ENCODE results near the gene ORAI1.
"Not testable (repeated sequence)": the region's sequence is repeated elsewhere in the genome, so short reads cannot be mapped to it uniquely, and the experiment has no call there.

ORAI1 gene

DNA sequence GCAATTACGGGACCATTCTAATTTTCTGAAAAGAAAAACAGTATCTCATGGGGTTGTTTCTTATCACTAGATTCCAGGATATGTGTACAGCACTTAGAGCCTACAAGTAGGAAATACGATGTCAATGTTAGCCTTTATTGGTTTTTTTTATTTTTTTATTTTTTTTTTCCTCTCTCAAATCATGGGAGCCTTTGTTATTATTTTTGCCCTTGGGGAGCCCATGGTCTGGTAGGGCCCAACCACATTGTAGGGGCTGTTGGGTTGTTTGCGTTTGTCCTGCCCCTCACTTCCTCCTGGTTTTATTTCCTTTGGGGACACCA, 37.2 kb downstream of the ORAI1 start:
- TF ChIP-seq, protein P1, sequence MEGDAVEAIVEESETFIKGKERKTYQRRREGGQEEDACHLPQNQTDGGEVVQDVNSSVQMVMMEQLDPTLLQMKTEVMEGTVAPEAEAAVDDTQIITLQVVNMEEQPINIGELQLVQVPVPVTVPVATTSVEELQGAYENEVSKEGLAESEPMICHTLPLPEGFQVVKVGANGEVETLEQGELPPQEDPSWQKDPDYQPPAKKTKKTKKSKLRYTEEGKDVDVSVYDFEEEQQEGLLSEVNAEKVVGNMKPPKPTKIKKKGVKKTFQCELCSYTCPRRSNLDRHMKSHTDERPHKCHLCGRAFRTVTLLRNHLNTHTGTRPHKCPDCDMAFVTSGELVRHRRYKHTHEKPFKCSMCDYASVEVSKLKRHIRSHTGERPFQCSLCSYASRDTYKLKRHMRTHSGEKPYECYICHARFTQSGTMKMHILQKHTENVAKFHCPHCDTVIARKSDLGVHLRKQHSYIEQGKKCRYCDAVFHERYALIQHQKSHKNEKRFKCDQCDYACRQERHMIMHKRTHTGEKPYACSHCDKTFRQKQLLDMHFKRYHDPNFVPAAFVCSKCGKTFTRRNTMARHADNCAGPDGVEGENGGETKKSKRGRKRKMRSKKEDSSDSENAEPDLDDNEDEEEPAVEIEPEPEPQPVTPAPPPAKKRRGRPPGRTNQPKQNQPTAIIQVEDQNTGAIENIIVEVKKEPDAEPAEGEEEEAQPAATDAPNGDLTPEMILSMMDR (IDR thresholded peaks at IDR 0.05; ENCODE audit: control insufficient read depth, insufficient read depth, low read depth, low read length, missing control alignments), result no peak
- no peak for DNase-seq (ENCODE audit: low read depth)
- H3K4me3 ChIP-seq (ENCODE audit: control insufficient read depth, low read depth, low read length), result no peak overlapping the region

DNA sequence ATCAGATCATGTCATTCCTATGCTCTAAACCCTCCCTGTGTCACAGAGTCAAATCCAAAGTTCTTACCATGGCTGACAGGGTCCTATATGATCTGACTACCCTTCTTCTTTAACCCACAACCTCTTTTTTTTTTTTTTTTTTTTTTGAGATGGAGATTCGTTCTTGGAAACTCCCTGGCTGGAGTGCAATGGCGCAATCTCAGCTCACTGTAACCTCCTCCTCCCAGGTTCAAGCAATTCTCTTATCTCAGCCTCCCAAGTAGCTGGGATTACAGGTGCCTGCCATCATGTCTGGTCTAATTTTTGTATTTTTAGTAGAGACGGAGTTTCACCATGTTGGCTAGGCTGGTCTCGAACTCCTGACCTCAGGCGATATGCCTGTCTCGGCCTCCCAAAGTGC, 40.5 kb downstream of the ORAI1 start:
- DNase-seq (ENCODE audit: low read depth); H3K4me3 ChIP-seq (ENCODE audit: control insufficient read depth, low read depth, low read length): not testable (repeated sequence)

DNA sequence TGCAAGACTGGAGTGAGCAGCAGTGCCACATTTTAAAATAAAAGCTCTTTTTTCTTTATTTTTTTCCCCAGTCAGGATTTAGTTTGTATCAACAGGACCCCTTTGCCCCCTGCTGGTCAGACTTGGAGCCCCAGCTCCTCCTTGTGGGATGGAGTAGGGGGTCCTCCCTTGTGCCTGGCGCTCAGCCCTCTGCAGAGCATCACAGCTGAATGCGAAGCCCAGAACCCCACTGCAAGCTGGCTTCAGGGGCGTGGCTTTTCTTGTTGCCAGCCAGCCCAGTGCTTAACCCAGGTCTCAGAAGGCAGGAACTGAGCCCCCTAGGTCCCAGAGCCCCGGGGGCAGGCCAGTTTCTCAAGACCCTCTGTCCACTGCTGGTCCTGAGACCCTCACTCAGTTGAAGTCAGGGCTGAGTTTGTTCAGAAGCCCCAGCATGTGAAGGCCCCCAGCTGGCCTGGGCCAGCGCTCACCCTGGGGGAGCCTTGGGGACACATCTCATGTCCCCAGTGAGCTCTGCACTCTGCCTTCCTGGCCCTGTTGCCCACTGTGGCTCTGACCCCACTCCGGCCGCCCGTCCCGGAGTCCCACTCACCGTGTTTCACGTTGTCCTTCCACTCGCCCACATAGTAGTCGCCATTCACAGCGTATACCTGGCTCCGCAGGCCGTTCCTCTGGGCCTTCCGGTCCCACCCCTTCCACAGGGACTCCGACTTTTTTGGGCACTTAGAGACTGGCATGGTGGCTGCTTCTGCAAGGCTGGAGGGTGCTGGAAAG, 42.6 kb downstream of the ORAI1 start:
- TF ChIP-seq, protein P1 (IDR thresholded peaks at IDR 0.05; ENCODE audit: control insufficient read depth, insufficient read depth, low read depth, low read length, missing control alignments), result peak; percentile 61
- H3K4me3 ChIP-seq (ENCODE audit: control insufficient read depth, low read depth, low read length), result no peak overlapping the region
- no peak for DNase-seq (ENCODE audit: low read depth)

DNA sequence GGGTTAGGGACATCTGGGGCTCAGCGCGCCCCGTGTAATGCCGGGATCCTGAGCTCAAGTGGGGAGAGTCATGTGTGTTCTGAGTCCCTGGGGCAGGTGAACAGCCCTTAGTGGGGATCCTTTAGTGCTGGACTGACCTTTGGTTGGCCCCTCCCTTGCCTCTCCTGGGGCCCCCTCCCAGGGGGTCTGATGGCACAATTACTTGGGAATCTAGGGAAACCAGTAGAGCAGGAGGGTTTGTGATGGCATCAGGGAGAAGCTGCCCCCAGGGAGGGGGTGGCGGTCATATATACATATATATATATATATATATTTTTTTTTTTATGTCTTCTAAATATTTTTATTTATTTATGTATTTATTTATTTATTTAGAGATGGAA, 43.2 kb downstream of the ORAI1 start, which contains the start of gene MORN3:
Gene MORN3, minus strand, starts transcription at position 134 of the 380 bp plus-strand sequence. CDS start 171 bp downstream, outside the sequence.
- TF ChIP-seq, protein P1 (IDR thresholded peaks at IDR 0.05; ENCODE audit: control insufficient read depth, insufficient read depth, low read depth, low read length, missing control alignments), result no peak
- H3K4me3 ChIP-seq (ENCODE audit: control insufficient read depth, low read depth, low read length), result no peak within 1 kb of the TSS
- no peak for DNase-seq (ENCODE audit: low read depth)

DNA sequence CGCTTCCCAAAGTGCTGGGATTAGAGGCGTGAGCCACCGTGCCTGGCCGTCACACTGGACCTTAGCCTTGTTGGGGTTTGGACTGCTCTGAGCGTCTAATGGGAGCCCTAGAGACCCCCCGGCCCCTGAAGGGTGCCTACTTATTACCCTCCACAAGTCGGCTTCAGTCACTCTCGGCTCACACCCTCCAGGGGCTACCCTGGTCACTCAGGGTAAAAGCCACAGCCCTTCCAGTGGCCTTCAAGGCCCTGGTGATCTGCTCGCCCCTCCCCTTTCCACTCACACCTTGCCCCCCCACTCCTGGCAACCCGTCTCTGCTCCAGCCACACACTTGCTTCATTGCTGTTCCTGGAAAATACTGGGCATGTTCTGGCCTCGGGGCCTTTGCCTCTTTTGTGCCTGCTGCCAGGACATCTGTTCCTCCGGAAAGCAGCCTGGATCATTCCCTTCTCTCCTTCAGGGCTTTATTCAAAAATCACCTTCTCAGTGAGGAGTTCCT, 46.7 kb downstream of the ORAI1 start:
- TF ChIP-seq, protein P1 (IDR thresholded peaks at IDR 0.05; ENCODE audit: control insufficient read depth, insufficient read depth, low read depth, low read length, missing control alignments), result no peak
- no peak for DNase-seq (ENCODE audit: low read depth)
- H3K4me3 ChIP-seq (ENCODE audit: control insufficient read depth, low read depth, low read length), result peak overlapping the region; percentile 46

DNA sequence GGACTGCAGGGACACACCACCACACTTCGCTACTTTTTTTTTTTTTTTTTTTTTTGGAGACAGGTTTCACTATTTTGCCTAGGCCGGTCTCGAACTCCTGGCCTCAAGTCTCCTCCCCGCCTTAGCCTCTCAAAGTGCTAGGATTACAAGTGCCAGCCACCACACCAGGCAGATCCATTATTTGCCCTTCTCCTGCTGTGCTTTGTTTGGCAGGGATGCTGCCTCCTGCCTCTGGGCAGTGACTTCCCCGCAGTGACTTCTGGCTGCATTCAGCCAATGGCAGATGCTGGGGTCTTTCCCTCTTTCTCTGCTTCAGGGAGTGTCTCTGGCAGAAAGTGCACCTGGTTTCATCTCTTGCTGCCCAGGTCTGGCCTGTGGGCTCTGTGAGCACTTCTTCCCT, 49.9 kb downstream of the ORAI1 start:
- H3K4me3 ChIP-seq (ENCODE audit: control insufficient read depth, low read depth, low read length), result no peak overlapping the region
- DNase-seq (ENCODE audit: low read depth), result no peak
- TF ChIP-seq, protein P1 (IDR thresholded peaks at IDR 0.05; ENCODE audit: control insufficient read depth, insufficient read depth, low read depth, low read length, missing control alignments), result no peak

DNA sequence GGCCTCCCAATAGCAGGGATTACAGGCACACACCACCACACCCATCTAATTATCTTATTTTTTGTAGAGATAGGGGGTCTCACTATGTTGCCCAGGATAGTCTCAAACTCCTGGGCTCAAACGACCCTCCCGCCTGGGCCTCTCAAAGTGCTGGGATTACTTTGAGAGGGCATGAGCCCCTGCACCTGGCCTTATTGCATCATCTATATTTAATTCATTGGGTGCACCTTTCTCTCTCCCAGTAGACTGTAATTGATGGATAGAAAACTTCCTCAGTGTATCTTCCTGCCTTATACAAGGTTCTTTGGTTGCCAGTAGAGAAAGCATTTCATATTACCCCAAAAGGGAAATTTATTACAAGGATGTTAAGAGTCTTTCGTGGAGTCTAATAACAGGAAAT, 52.0 kb downstream of the ORAI1 start:
- TF ChIP-seq, protein P1 (IDR thresholded peaks at IDR 0.05; ENCODE audit: control insufficient read depth, insufficient read depth, low read depth, low read length, missing control alignments), result no peak
- H3K4me3 ChIP-seq (ENCODE audit: control insufficient read depth, low read depth, low read length), result no peak overlapping the region
- DNase-seq (ENCODE audit: low read depth), result no peak

Measured in AG09309 (cell line).